DMS114 treated with DMSO at 0.1 percent for 48 hours (cell line): Measurements from ENCODE around the gene CCSER1.

Experiments used
- DNase-seq: peaks from one replicate; lab custom pipeline; 2025; ENCODE audit not compliant: unreplicated experiment; lab: John Stamatoyannopoulos, UW

The CCSER1 gene

DNA sequence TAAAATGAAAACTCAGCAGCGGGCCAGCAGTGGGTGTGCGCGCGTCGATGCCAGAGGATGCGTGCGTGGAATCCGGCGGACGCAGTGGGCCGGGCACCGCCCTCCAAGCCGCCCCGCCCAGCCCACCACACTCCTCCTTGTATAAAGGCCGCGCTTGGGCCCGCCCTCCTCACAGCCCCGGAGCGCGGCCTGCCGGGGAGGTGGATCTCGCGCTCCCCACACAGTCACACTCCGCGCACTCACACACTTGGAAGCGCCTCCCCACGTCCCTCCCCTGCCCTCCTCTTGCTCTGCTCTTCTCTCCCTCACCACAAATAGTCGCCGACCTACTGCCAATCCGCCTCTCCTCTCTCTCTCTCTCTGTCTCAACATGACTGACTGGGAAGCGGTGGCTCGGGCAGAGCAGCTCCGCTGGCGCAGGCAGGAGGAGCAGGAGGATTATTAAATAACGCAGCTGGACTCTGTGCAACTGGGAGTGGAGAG lies at the start of gene CCSER1:
CCSER1 (plus strand) TSS at position 172 of the 483 bp plus-strand sequence.
- DNase-seq: no peak

- DNase-seq: no peak
These were observed 48.8 kb upstream of the CCSER1 start for GRCh38 chr4:90078440-90078839.

DNA sequence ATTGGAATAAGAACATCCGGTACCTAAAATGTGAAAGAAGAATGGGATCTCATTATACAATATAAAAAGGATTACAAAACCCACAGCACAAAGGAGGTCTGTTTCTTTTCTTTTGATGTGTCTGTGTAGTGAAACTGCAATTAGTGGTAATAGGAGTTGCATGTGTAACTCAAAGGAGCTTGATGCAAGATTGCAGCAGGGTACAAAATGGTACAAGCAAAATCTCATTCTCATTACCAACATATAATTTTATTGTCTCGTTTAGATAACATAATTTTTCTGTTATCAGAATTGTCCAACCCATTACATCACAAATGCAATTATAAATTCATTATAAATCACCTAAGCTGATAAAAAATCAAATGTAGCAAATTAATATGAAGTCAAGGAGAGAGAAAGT lies 47.1 kb upstream of the CCSER1 start:
- no peak for DNase-seq

DNA sequence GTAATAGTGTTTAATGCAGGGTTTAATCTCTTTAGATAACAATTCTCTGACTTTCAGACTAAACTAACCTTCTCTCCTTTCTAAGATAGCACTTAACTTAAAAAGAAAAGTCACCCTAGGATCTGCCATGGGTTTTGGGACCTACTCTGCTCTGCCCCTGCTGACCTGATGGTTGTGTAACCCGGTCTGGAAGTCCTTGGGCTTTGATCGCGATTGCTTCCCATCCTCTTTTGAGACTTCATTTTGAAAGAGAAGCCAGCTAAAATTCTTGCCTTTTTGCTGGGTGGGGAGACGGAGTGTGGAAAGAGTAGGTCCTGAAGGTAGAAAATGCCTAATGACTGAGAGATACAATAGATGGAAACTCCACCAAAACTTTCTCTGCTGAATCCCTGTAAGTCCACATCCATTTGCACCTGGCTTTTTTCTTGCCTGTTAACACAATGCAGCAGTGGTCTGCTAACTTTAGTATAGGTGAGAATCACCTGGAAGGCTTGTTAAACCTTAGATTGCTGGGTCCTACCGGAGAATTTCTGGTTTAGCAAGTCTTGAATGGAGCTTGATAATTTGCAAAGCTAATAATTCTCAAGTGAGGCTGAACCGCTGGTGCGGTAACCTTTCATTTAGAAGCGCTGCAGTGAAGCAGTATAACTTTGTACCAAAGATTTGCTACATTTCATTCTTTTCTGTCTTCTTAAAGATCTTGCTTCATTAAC lies 45.6 kb upstream of the CCSER1 start:
- DNase-seq: no peak

GRCh38 chr4:90082449-90082848 lies 44.7 kb upstream of the CCSER1 start:
- DNase-seq: no peak

GRCh38 chr4:90084277-90084966 lies 42.8 kb upstream of the CCSER1 start:
- DNase-seq: no peak

DNA sequence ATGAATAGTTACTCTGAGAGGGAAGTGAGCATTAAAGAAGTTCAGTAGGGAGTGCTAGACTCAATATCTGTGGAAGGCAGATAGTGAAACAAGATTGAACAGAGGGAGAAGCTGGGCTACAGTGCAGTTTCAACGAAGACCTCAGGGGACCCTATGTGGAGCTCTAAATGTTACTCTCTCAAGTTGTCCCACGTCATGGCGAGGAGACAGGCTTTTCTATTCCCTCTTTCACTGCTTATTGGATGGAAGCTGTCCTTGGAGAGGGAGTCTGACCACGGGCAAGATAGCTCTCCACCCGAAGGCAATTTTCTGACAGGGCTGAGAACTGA lies 42.3 kb upstream of the CCSER1 start:
- no peak for DNase-seq

- DNase-seq: no peak
These were observed 33.7 kb upstream of the CCSER1 start for GRCh38 chr4:90093526-90093925.

DNA sequence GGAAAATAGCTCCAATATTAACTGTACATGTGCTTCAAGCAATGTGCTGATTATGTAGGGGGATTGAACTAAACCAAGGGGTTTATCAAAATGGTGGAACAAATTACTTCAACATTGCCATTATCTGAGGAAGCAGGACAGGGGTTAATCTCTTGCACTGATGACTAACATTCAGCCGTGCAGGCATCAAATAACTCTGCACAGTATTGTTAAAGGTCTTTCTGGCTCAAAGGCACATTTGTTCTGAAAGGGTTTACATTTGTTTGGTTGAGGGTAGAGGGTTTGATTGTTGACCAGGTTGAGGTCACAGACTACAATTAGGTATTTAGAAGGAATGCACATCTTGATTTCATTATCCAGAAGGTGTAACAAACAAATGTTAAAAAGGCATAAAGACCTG lies 32.2 kb upstream of the CCSER1 start:
- no peak for DNase-seq

- no peak for DNase-seq
These were observed 27.4 kb upstream of the CCSER1 start for GRCh38 chr4:90099812-90100211.

DNA sequence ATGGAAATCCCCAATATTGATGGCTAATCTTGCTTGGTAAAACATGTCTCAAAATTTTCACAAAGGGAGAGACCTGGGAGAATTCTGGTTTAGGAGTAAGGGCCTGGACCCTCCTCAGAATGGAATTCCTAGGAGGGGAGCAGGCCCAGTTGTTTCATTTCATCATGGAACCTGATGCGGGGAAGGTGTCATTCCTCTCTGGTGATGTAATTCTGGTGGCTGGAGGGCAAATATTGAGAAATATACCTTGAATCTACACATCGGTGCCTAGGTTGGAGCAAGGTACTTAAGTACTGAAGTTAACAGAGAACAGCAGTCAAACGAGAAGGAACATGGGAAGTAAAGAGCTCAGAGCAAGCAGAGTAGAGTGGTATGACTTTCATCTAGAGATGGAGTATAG lies 23.2 kb upstream of the CCSER1 start:
- no peak for DNase-seq

DNA sequence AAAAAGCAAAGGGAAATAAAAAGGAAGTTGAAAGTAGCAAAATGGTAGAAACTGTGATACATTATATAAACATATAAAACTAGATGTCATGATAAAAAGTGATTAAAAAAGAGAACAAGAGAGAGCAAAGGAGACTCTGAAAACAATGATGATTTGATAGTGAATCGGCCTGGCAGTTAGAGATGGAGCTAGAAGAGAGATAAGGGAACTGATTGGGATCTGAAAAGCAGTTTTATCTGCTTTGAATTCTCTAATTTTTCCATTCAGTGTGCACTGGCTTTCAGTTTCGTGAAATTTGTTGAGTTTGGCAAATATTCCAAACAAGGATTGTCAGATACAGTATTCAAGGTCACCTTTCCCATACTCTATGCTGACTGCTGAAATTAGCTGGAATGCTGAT lies 21.9 kb upstream of the CCSER1 start:
- DNase-seq: no peak

- no peak for DNase-seq
These were observed 14.5 kb upstream of the CCSER1 start for GRCh38 chr4:90112715-90113114.

- no peak for DNase-seq
These were observed 13.2 kb upstream of the CCSER1 start for GRCh38 chr4:90113881-90114457.

- no peak for DNase-seq
These were observed 8.5 kb upstream of the CCSER1 start for GRCh38 chr4:90118527-90119195.

GRCh38 chr4:90120037-90120436 lies 7.2 kb upstream of the CCSER1 start:
- no peak for DNase-seq

DNA sequence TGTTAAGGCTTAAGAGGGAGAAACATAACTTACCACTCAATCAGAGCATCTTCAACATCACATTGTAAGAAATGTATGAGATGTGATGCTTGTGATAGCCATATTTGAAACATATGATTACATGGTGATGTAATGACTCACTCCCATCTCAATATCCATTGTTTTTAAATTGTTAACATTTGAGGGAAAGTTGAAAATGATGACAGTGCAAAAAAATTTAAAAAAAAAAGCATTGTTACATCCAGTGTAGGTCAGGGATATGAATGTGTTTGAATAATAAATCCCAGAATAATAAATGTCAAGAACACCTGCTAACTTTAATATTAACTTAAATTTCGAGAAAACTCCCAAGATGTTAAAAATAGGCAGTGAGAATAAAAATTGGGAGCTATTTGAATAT lies 6.4 kb upstream of the CCSER1 start:
- no peak for DNase-seq

- no peak for DNase-seq
These were observed 5.4 kb upstream of the CCSER1 start for GRCh38 chr4:90121676-90122354.

DNA sequence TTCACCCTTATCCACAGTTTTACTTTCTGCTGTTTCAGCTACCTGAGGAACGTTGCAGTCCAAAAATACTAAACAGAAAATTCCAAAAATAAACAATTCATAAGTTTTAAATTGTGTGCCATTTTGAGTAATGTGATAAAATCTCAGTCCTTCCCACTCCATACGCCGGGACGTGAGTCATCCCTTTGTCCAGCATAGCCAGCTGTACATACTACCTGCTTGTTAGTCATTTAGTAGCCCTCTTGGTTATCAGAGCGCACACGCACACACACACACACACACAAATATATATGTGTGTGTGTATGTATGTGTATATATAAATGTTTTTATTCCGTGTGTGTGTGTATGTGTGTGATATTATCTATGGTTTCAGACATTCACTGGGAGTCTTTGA lies 4.8 kb upstream of the CCSER1 start:
- no peak for DNase-seq

DNA sequence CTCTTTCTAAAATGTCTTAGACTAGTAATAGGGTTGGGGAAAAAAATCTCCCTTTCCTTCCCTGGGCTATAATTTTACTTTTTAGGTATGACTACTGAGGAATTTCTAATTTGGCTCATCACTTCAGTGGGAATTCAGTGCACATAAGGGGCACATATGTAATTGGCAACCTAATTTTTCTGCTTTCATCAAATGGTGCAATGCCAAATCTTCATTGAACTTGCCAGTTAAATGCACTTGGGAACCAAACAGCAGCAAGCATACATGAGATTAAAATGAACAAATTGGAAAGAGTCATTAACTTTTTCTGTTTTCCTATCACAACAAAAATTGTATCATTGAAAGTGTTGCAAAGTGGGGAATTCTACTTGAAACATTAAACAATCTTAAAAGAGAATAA lies 2.9 kb upstream of the CCSER1 start:
- no peak for DNase-seq

DNA sequence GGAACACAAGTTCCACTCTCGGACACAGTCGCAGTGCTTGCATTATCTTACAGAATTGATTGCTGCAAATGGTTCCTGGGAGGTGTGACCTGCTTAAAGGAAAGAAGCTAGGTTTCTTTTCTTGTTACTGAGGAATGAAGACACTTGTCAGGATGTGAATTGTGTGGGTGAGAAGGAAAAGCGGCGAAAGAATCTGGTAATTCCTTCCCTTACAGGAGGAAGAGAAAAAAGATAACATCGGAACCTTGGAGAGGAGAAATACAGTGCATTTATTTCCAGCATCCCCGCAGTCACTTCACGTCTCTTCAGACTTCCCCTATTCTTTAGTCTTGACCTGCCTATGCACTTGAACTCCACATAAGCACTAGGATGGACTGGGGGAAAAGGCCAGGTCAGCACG lies 389 bp upstream of the CCSER1 start:
- no peak for DNase-seq
